Hypothalamus (tissue), 51 donors: ENCODE data around the gene IL17RA.

Experiments used
- DNase-seq, 51 donors: peaks; one replicate each; lab custom pipeline; 2025; lab: John Stamatoyannopoulos, UW

IL17RA gene

GRCh38 chr22:17105143-17106129 is 20.6 kb downstream of the IL17RA start:
- DNase-seq: no peak

- DNase-seq: no peak
Measured at GRCh38 chr22:17106161-17106784, 21.5 kb downstream of the IL17RA start.

GRCh38 chr22:17106785-17107546 is 22.2 kb downstream of the IL17RA start:
- peak in 2 of 51 donors; percentile 26 to 32 for DNase-seq

GRCh38 chr22:17107547-17107810 is 22.7 kb downstream of the IL17RA start:
- DNase-seq: no peak

DNA sequence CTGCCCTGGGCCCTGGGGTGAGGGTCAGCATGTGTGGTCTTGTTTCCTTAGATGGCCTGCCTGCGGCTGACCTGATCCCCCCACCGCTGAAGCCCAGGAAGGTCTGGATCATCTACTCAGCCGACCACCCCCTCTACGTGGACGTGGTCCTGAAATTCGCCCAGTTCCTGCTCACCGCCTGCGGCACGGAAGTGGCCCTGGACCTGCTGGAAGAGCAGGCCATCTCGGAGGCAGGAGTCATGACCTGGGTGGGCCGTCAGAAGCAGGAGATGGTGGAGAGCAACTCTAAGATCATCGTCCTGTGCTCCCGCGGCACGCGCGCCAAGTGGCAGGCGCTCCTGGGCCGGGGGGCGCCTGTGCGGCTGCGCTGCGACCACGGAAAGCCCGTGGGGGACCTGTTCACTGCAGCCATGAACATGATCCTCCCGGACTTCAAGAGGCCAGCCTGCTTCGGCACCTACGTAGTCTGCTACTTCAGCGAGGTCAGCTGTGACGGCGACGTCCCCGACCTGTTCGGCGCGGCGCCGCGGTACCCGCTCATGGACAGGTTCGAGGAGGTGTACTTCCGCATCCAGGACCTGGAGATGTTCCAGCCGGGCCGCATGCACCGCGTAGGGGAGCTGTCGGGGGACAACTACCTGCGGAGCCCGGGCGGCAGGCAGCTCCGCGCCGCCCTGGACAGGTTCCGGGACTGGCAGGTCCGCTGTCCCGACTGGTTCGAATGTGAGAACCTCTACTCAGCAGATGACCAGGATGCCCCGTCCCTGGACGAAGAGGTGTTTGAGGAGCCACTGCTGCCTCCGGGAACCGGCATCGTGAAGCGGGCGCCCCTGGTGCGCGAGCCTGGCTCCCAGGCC is 23.7 kb downstream of the IL17RA start:
- no peak for DNase-seq

GRCh38 chr22:17109113-17109865 is 24.5 kb downstream of the IL17RA start:
- no peak for DNase-seq

DNA sequence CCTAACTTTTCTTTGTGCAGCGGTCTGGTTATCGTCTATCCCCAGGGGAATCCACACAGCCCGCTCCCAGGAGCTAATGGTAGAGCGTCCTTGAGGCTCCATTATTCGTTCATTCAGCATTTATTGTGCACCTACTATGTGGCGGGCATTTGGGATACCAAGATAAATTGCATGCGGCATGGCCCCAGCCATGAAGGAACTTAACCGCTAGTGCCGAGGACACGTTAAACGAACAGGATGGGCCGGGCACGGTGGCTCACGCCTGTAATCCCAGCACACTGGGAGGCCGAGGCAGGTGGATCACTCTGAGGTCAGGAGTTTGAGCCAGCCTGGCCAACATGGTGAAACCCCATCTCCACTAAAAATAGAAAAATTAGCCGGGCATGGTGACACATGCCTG is 25.2 kb downstream of the IL17RA start:
- no peak for DNase-seq

- no peak for DNase-seq
Measured at GRCh38 chr22:17110791-17111550, 26.2 kb downstream of the IL17RA start.

DNA sequence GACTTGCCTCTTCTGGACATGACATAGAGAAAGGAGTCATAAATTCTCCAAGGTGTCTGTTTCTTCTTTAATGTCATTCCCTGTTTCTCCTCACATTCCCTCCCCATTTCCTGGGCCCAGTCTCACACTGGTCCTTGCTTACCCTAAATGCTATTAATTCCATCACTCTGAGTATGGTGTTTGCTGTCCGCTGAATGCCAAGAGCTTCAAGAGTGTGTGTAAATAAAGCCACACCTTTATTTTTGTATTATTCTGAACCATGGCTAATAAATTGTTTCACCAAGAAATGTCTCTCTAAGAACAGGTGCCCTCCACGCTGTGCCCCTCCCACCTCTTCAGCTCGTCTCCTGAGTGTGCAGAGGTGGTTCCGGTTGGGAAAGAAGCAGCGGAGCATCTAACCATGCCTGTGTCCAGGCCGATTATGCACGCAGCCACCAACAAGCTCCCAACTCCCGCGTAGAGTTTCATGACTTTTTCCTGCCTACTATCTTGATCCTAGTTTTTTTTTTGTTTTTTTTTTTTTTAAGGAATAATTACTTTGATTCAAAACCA is 27.8 kb downstream of the IL17RA start:
- no peak for DNase-seq

DNA sequence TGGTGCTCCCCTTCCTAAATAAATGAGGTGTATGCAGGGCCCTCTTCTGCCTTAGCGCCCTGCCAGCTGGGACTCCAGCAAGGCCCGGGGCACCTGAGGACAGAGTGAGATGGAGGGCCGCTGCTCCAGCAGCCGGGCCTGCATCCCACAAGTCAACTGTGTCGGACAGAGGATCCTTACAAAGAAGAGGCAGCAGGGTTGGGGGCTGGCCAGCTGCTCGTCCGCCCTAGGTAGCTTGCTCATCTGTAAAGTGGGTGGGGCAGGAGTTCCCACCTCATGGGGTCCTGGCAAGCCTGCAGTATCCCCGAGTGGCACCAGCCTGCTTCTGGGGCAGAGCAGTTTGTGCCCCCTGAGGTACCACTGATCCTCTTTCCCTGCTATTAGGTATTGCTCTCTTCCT is 28.8 kb downstream of the IL17RA start:
- DNase-seq: no peak

DNA sequence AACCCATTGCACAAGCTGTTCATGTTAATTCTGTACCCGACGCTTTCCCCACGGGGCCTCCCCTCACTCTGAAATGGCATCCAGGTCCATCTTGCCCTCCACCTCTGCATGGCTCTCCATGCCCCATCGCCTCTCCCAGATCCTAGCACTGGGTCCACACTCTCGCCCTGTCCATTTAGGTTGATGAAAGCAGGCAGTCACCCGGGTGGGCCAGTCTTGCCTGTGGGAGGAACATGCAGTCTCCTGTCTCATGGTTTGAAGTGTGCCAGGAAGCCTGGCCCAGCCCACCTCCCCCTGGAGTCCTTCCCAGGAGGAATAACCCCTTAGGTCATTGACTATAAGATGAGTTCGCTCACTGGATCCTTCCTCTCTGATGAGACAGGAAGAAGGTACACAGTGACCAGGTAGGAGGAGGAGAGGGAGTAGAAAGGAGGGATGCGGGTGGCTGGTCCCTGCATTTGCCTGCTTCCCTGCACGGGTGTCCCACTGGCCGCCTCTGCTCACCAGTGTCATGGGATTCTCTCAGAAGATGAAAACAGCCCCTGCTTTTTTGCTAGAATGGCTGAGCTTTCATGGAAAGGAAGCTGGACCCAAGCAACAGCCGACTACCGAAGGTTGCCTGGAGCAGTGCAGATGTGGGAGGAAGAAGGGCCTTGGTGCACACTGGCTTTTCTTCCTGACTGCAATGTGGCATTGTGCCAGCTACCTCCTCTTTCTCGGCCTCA is 29.5 kb downstream of the IL17RA start:
- DNase-seq: no peak

DNA sequence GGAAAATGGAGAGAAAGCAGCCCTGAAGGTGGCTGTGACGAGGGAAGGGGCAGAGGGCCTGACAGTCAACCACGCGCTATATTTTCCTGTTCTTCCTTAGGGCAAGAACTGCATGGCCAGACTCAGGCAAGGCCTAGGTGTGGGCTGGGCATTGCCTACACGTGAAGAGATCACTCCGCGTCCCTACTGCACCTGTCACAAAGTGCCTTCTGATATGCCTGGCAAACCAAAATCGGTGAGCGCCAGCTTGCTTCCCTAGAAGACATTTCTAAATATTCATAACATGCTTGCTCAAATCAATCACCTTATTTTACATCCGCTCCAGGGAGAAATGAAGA is 30.1 kb downstream of the IL17RA start:
- DNase-seq: no peak

DNA sequence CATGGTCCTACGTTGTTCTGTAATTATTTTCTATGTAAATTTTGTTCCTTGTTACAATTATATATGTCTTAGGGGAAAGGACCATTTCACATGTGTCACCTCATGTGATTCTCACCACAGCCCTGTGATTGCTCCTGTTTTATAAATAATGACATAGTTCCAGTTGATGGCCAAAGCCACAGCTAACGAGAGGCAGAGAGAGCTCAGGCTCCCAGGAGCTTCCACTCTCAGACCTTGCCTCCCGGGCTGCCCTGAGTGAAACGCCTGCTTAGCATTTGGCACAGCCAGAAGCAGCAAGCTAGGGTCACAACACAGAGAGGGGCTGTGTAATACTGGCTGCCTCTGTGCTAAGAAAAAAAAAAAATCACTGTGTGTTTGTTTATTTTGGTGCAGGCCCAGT is 30.4 kb downstream of the IL17RA start:
- DNase-seq: no peak

DNA sequence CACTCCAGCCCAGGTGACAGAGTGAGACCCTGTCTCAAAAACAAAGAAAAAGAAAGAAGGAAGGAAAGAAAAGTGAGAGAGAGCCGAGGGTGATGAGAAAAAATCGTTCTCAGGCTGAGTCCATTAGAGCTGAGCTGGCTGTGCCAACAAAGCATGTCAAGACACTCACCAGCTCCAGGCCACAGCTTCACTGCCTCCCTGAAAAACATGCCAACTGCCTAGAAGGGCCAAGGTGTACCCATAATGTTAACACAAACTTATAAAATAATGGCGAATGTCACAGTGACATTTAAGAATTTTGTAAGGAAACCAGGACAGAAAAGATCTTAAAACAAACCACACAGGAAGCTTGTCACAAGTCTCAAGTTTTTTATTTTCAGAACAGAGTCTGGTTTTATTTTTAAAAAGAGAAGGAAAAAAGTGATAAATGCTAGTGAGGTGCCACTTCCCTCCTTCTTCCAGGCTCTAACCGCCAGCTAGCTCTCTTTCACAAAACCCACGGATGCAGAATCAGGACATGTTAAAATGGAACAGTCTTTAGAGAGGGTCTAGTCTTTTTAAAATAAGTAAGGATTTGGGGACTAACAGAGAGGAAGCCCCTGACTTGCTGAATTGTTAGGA is 31.3 kb downstream of the IL17RA start:
- peak in 1 of 51 donors; percentile 13 for DNase-seq

DNA sequence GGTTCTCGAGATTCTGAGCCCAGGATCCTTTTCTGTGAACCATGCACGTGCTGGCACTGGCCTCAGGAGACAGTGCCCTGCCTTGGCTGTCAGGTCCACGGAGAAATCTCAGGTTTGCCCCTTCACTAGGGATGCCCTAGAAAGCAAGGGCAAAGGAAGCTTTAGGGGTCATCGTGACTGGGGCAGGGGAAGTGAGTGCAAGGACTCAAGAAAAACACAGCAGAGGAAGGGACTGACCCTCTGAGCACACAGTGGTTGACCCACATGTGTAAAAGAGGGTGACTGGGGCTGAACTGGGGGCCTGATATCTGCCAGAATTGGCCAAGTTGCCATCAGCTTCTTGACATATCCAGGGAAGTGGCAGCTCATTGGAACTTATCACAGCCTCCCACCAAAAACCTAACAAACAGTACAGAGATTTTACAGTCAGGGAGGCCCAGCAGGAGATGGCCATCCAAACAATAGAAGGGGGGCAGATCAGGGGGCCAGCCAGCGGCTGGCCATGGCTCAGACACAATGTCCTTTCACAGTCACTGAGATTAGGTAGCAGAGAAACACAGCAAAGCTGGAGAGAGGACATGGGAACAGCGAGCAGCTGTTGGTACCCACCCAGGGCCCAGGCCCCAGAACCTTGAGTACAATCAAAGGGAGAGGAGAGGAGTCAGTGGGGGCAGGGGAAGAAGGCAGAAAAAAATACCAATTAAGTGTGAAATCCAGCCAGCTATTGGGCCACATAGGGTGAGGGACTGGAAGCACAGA is 32.0 kb downstream of the IL17RA start:
- no peak for DNase-seq

DNA sequence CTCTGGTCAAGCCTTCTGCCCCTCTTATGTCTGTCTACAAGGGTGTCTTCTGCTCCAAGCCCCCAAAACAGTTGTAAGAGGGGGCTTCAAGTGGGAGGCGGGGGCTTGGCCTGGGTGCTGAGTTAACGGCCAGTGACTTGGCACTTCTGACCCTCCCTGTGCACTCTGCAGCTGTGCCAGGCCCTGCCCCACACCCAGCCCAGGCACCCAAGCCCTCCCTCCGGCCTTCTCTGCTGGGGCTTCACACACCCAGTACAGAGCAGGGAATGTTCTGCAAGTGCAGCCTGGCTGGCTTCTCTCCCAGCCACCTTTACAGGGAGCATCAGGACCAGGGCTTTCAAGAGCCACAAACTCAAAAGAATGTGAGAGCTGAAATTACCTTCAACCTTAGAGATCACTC is 32.6 kb downstream of the IL17RA start:
- no peak for DNase-seq

- DNase-seq: peak in 1 of 51 donors; percentile 23
Measured at GRCh38 chr22:17117890-17118289, 33.1 kb downstream of the IL17RA start.
